Activated T-cell treated with anti-CD3 and anti-CD28 coated beads, Interleukin-2, amount 50 U/mL, for 48 hours (primary cell): ENCODE data around the gene SOX13.

ENCODE experiments used
- DNase-seq, 2 experiments: peaks; one replicate each; pipeline ENCODE4 v3.0.0-alpha.2; 2020

SOX13 gene

GRCh38 chr1:204132718-204133117, 59.8 kb downstream of the SOX13 start:
- DNase-seq, result no peak

DNA sequence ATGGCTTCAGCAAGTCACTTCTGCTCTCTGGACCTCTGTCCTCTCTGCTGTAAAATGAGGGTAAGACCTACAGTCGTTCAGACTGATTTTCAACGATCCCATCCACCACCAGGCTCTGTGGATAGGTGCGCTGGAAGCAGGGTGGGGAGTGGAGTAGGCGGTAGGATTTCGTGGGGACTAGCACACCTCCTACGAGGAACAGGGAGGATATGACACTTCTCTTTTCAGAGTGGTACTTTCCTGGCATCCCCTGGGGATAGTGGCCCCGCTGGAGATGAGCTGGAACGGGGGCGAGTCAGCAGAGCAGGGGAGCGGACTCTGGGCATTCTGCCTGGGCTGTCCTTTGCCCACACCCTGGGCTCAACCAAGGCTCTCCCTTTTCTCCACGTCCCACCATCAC, 61.2 kb downstream of the SOX13 start:
- DNase-seq, result no peak

DNA sequence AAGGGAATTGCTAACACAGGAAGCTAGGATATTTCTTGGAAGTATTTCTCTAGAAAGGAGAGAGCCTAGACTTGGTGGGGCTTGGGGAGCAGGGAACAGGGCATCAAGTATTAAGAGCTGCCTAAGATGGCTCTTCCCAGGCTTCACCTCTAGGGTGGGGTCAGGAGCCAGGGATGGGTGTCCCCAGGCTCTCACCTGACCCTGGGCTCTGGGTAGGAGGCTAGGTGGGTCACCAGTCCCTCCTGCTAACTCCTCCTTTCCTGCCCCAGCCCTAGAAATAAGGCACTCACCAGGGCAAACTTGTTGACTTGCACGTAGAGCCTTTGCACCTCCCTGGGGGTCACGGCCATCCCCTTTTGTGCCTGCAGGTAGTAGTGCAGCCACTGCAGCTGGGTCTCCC, 63.9 kb downstream of the SOX13 start:
- DNase-seq, result no peak

- DNase-seq, result no peak
These were observed 66.2 kb downstream of the SOX13 start for GRCh38 chr1:204139088-204139487.

DNA sequence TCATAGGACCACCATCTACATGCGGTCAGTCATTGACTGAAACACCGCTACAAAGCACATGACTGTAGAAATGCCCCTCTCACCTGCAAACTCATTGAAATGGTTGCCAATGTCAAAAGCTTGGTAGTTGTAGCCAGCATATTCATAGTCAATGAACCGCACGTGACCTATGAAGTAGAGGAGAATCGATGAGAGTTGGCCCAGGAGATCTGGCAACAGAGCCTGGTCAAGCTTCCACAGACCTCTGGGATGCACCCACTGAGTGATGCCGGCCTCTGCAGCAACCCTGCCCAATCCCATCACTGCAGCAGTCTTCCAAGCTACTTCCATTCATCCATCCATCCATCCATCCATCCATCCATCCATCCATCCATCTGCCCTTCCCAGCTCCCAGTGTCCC, 67.0 kb downstream of the SOX13 start:
- DNase-seq, result no peak

- no peak for DNase-seq
These were observed 68.2 kb downstream of the SOX13 start for GRCh38 chr1:204141131-204141530.

- DNase-seq, result no peak
These were observed 69.4 kb downstream of the SOX13 start for GRCh38 chr1:204142032-204142974.

- no peak for DNase-seq
These were observed 70.5 kb downstream of the SOX13 start for GRCh38 chr1:204143276-204144041.

DNA sequence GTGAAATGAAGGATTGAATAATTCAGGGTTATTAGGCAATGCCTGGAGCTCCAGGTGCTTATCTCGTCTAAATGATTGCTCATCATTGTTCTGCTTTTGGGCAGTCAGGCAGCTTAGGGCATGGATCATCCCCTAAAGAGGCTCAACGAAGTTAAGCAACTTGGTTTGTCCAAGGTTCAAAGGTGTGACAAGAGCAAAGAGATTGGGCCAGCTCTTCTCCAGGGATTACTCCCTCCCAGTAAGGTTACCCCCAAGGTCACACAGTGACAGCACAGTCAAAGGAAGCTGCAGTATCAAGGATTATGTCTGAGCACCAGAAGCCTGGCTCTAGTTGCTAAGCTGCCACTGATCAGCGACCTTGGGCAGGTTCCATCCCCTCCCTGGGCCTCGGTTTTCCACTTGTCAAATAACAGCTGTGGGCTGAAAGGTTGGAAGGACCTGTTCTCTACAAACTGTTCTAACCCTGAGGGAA, 72.2 kb downstream of the SOX13 start:
- DNase-seq, result no peak

DNA sequence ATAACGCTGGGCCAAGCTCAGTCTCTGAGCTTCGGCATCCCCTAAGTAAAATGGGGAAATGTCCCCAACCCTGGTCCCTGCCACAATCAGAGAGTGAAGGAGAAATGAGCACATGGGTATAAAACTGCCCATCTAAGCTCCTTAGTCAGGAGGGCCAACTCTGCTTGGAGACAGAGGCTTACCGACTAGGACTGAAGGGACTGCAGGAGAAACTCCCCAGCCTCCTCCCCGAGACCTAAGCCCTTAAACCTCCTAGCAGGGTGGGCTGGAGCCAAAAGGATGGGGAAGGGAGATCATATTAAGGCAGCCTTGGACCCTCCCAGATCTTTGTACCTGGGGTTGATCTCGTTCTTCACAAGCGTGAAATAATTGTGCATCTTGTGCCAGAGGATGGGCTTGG, 73.4 kb downstream of the SOX13 start:
- DNase-seq, result no peak

- no peak for DNase-seq
These were observed 74.0 kb downstream of the SOX13 start for GRCh38 chr1:204146965-204147364.

DNA sequence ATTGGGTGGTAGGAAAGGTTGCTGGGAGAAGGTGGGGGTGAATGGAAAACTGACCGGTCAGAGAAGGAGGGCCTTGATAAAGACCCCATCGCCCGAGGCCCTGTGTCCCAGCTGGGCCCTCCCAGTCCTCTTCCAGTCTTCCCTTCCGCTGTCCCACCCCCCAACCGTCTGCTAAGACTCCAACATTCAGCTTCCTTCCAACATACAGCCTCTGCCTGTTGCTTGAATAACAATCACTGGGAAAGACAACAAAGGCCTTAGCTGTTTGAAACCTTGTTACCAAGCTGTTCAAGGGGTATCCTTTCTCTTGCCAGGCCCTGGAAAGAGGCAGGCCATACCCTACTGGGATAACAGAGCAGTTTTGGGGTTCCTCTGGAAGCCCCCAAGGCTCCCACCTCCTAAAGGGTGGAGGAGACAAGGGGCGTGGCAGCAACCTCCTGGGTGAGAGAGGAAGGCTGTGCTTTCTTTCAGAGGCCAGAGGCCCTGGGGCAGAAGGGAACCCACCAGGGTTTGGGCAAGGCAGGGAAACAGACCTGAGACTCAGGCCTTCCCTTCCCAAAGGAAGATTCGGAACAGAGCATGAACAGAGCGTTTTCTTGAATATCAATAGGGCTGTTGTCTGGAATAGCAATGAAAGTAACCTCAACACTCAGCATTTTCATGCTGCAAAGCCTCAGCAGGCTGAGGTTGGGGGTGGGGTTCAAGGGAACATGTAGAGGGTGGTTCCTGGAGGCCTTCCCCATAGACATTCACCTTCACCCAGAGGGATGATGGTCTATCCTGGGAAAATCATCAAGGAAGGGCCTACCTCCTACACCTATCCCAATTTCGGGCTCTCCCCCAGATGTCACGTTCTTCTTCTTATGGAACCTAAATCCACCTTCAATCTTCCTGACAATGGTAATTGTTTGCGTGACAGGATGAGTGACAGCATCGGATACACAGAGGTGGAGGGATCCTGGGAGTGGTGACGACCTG, 74.8 kb downstream of the SOX13 start:
- DNase-seq, result no peak

GRCh38 chr1:204149107-204149506, 76.2 kb downstream of the SOX13 start:
- DNase-seq, result no peak

GRCh38 chr1:204149635-204150565, 77.0 kb downstream of the SOX13 start:
- DNase-seq, result no peak

DNA sequence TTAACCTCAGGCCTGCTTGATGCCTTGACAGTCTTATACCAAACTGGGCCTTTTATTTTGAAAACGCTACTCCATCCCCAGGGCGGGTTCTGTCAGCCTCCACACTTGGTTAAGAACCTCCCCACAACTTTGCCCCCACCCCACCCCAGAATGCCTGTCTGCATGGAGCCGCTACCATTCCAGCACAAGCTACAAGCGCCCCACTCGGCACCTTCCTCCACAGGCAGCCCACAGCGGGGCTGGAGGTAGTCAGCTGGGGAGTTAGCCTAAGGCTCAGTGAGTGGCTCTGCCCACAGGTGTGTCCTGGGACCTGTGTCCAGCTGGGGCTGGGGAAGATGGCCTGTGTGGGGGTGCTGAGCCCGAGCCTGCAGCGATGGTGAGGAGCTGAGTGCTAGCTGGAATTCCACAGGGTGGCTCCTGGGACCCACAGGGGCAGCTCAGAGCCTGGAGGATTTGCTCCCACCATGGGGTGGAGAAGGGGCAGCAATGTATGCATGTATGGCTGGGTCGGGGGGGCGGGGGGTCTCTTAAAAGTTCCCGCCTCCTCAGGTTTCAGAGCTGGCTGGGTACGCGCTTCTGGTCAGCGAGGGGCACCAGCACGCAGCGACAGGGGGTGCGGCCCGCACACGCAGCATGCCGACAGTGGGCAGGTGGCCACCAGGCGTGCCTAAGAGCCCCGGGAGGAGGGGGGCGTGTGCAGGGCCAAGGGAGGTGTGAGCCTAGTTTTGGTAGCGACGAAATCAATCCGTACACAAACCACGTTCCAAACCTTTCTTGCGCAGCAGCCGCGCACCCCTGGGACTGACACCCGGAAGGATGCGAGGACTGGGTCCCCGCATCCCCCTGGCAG, 78.0 kb downstream of the SOX13 start:
- no peak for DNase-seq

GRCh38 chr1:204151552-204152309, 78.8 kb downstream of the SOX13 start, which contains the start of gene ETNK2:
Gene ETNK2 (minus strand): TSS chr1:204152044. CDS start chr1:204151852, 192 bp downstream.
- peak; percentile 49 to 67 for DNase-seq

- DNase-seq, result no peak
These were observed 79.6 kb downstream of the SOX13 start for GRCh38 chr1:204152310-204153044.

DNA sequence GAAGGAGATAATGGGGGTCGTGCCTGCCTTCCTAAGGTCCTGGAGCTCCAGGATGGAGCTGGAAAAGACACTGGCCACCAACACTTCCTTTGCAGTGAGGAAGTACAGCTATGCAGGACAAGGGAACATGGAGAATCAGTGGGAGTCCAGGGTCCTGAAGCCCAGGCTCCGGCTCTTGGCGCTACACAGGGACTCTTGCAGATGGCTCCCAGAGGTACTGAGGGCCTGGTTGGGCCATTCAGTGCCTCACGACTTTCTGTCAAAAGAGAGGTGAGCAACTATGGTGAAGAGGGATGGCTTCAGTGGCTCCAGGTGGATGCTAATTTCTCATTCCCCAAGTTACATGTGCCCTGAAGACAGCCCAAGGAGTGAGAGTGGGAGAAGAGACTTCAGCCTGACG, 80.8 kb downstream of the SOX13 start:
- no peak for DNase-seq
